PC-9 (cell line): ENCODE results near the gene SCAI. TPM values are rescaled to one million over a fixed set of nuclear protein-coding genes. Genes with fewer than 3 reads are reported as not detected.

Source experiments
- BruUV-seq: library from RNA; stranded (reverse); fragments of 400-500 nt; replicated peaks from 2 replicates; lab custom pipeline; 2021; lab: Mats Ljungman, UMichigan
- CTCF ChIA-PET: fragments of 300-600 bp; sonication (Branson Sonifier 250); formaldehyde crosslinking; loops from one replicate; lab custom pipeline; 2022; ENCODE audit warnings: antibody characterized with exemption; lab: Charles Lee
- POLR2A ChIA-PET: fragments of 300-600 bp; sonication (Branson Sonifier 250); formaldehyde crosslinking; loops from one replicate; lab custom pipeline; 2022; ENCODE audit warnings: antibody characterized with exemption; ENCODE audit not compliant: unreplicated experiment; lab: Charles Lee
- DNase-seq, 2 experiments: peaks; one replicate each; pipeline versions ENCODE4 v3.0.0 to v3.0.0-alpha.2; 2015 to 2022; ENCODE audit warnings: mixed read lengths in 1 of 2
- H2AFZ ChIP-seq: fragments of 200-600 bp; sonication (generic); 2 replicates; pipeline ENCODE4 v1.8.1; 2017; ENCODE audit warnings: antibody characterized with exemption
- H3F3A ChIP-seq: fragments of 200-600 bp; sonication (generic); 2 replicates; pipeline ENCODE4 v1.8.1; 2017; ENCODE audit warnings: antibody characterized with exemption, mild to moderate bottlenecking, low read depth; ENCODE audit not compliant: insufficient read depth
- H3K27ac ChIP-seq: fragments of 200-600 bp; sonication (generic); 2 replicates; pipeline ENCODE4 v1.6.1; 2016; ENCODE audit warnings: mixed run types
- H3K27me3 ChIP-seq: fragments of 200-600 bp; sonication (generic); 2 replicates; pipeline ENCODE4 v1.6.1; 2016; ENCODE audit warnings: low read depth, mixed run types; ENCODE audit not compliant: insufficient read depth
- H3K36me3 ChIP-seq: fragments of 200-600 bp; sonication (generic); 2 replicates; pipeline ENCODE4 v1.6.1; 2016; ENCODE audit warnings: low read depth, mixed run types
- H3K4me1 ChIP-seq: fragments of 200-600 bp; sonication (generic); replicated peaks from 2 replicates; pipeline ENCODE4 v1.6.1; 2016; ENCODE audit warnings: mixed run types; ENCODE audit not compliant: insufficient read depth
- H3K4me2 ChIP-seq: fragments of 200-600 bp; sonication (generic); 2 replicates; pipeline ENCODE4 v1.6.1; 2017; ENCODE audit warnings: mixed run types
- H3K4me3 ChIP-seq: fragments of 200-600 bp; sonication (generic); 2 replicates; pipeline ENCODE4 v1.6.1; 2016; ENCODE audit warnings: mixed run types
- H3K79me2 ChIP-seq: fragments of 200-600 bp; sonication (generic); 2 replicates; pipeline ENCODE4 v1.6.1; 2017; ENCODE audit warnings: low read depth, mixed run types
- H3K9me2 ChIP-seq: fragments of 200-600 bp; sonication (generic); 2 replicates; pipeline ENCODE4 v1.8.1; 2017; ENCODE audit warnings: mild to moderate bottlenecking; ENCODE audit not compliant: insufficient read depth
- H3K9me3 ChIP-seq: fragments of 200-600 bp; sonication (generic); 2 replicates; pipeline ENCODE4 v1.8.1; 2016; ENCODE audit warnings: low read depth; ENCODE audit not compliant: insufficient read depth
- H4K20me1 ChIP-seq: fragments of 200-600 bp; sonication (generic); 2 replicates; pipeline ENCODE4 v1.8.1; 2017; ENCODE audit not compliant: insufficient read depth
- CTCF ChIP-seq: fragments of 200-600 bp; sonication (generic); conservative IDR thresholded peaks from 2 replicates; pipeline ENCODE4 v1.6.1; 2017; ENCODE audit warnings: mixed run types, antibody characterized with exemption, mild to moderate bottlenecking, moderate library complexity
- EZH2 ChIP-seq: fragments of 200-600 bp; sonication (generic); IDR thresholded peaks from 2 replicates; pipeline ENCODE4 v1.8.0; 2017; ENCODE audit warnings: antibody characterized with exemption, low read depth
- intact Hi-C: fragments of 100-400 bp; cut with micrococcal nuclease; formaldehyde crosslinking; loops from one replicate; pipeline ENCODE4 v1.10.0; 2022; ENCODE audit not compliant: unreplicated experiment
- total RNA-seq: library from RNA; stranded (reverse); gene quantifications from 2 replicates; pipeline ENCODE4 v1.2.3, GENCODE V29; 2021

The SCAI gene
- total RNA-seq, 1 experiment from 2014 or later = 16.0 TPM

GRCh38 chr9:125161284-125161918 lies 18.1 kb upstream of the SCAI start:
- intact Hi-C loops = loop anchor here (10.0 kb wide), 1 partner anchor 67 kb away; no protein-coding TSS in a partner anchor

GRCh38 chr9:125160750-125161149 lies 17.4 kb upstream of the SCAI start:
- H2AFZ ChIP-seq = no peak overlapping the region
- H3K9me3 ChIP-seq = no peaks in the 10 kb centered on the region
- peak overlapping the region; percentile 62 for H3K27ac ChIP-seq
- no peak for DNase-seq
- 0 out of 2 replicates have a peak overlapping the region, but pooled peaks have one; percentile 17 for H3K4me2 ChIP-seq
- ChIA-PET CTCF (no interaction called here), POLR2A (no interaction called here)
- H3K79me2 ChIP-seq = peaks cover 21% of the 10 kb centered on the region; the same call in 1 of the 2 replicates
- 0 out of 2 replicates have a peak, but pooled peaks cover 6% of the 10 kb centered on the region for H4K20me1 ChIP-seq
- no peak overlapping the region for H3K4me3 ChIP-seq
- peaks cover 16% of the 10 kb centered on the region for H3K4me1 ChIP-seq
- BruUV-seq = no TSS peak
- intact Hi-C loops = loop anchor here (10.0 kb wide), 1 partner anchor 66 kb away; no protein-coding TSS in a partner anchor
- peaks cover 25% of the 10 kb centered on the region; the same call in 1 of the 2 replicates for H3F3A ChIP-seq
- TF ChIP-seq CTCF = no peak
- no peak for TF ChIP-seq EZH2
- H3K36me3 ChIP-seq = peaks cover 8% of the 10 kb centered on the region; the same call in 1 of the 2 replicates
- no peaks in the 10 kb centered on the region for H3K27me3 ChIP-seq
- no peaks in the 10 kb centered on the region for H3K9me2 ChIP-seq

More at GRCh38 chr9:125161284-125161918, 18.1 kb upstream of the SCAI start:
- peak; percentile 30 to 63 for DNase-seq
- no TSS peak for BruUV-seq
- H4K20me1 ChIP-seq = 0 out of 2 replicates have a peak, but pooled peaks cover 6% of the 10 kb centered on the region
- H3K79me2 ChIP-seq = peaks cover 21% of the 10 kb centered on the region; the same call in 1 of the 2 replicates
- peaks cover 16% of the 10 kb centered on the region for H3K4me1 ChIP-seq
- H3K9me3 ChIP-seq = no peaks in the 10 kb centered on the region
- H3K4me2 ChIP-seq = peak overlapping the region; percentile 17
- ChIA-PET CTCF (interaction anchor here (1.2 kb wide), 1 partner anchor 17 kb away, joined by 5 read pairs; no protein-coding TSS in a partner anchor), POLR2A (interaction anchor here (0.7 kb wide), 1 partner anchor 382 kb away, joined by 27 read pairs; no protein-coding TSS in a partner anchor)
- H3K4me3 ChIP-seq = no peak overlapping the region
- TF ChIP-seq EZH2 = no peak
- TF ChIP-seq CTCF = no peak
- peaks cover 8% of the 10 kb centered on the region; the same call in 1 of the 2 replicates for H3K36me3 ChIP-seq
- no peaks in the 10 kb centered on the region for H3K27me3 ChIP-seq
- H2AFZ ChIP-seq = no peak overlapping the region
- no peaks in the 10 kb centered on the region for H3K9me2 ChIP-seq
- H3F3A ChIP-seq = peaks cover 25% of the 10 kb centered on the region; the same call in 1 of the 2 replicates
- peak overlapping the region; percentile 62 for H3K27ac ChIP-seq

- ChIA-PET CTCF (no interaction called here), POLR2A (no interaction called here)
- Histone ChIP-seq H4K20me1 (0 out of 2 replicates have a peak, but pooled peaks cover 6% of the 10 kb centered on the region), H3K79me2 (peaks cover 15% of the 10 kb centered on the region; the same call in 1 of the 2 replicates), H3K9me3 (no peaks in the 10 kb centered on the region), H3K9me2 (no peaks in the 10 kb centered on the region), H3K27me3 (no peaks in the 10 kb centered on the region), H2AFZ (no peak overlapping the region), H3F3A (peaks cover 15% of the 10 kb centered on the region; the same call in 1 of the 2 replicates), H3K27ac (no peak overlapping the region), H3K4me2 (no peak overlapping the region), H3K4me1 (peaks cover 10% of the 10 kb centered on the region), H3K4me3 (no peak overlapping the region), H3K36me3 (peaks cover 16% of the 10 kb centered on the region)
- intact Hi-C loops = no loop called here
- no peak for DNase-seq
- BruUV-seq = no TSS peak
- no peak for TF ChIP-seq EZH2
- no peak for TF ChIP-seq CTCF
These were observed 13.2 kb upstream of the SCAI start for GRCh38 chr9:125156551-125156950.
